ENCODE results near the gene UQCRC2. TPM values are rescaled to one million over a fixed set of nuclear protein-coding genes. Genes with fewer than 3 reads are reported as not detected.

Gene UQCRC2
- total RNA-seq, 1 experiment from 2014 or later = 249 TPM

- TF ChIP-seq ZBTB33 (IDR thresholded peaks at IDR 0.05; ENCODE audit: extremely low read depth, insufficient replicate concordance, low read length) (no peak), POLR2AphosphoS5 (IDR thresholded peaks at IDR 0.05; ENCODE audit: low read depth, low read length) (no peak), SP1 (IDR thresholded peaks at IDR 0.05; ENCODE audit: low read depth) (no peak), SIN3A (IDR thresholded peaks at IDR 0.05; ENCODE audit: low read depth) (no peak), EZH2 (IDR thresholded peaks at IDR 0.05) (no peak), POLR2A (IDR thresholded peaks at IDR 0.05; ENCODE audit: borderline replicate concordance, extremely low read depth, insufficient read depth, insufficient read length) (no peak), CEBPB (IDR thresholded peaks at IDR 0.05; ENCODE audit: low read depth) (no peak)
- no TSS peak for BruUV-seq (replicated peaks)
- no peaks in the 10 kb centered on the region for H3K9me2 ChIP-seq (ENCODE audit: insufficient read depth)
- H3K36me3 ChIP-seq (ENCODE audit: control insufficient read depth in 1 of 2, insufficient read depth in 2 of 2, low read length in 2 of 2) = no peaks in the 10 kb centered on the region
- H3K4me1 ChIP-seq (ENCODE audit: control insufficient read depth in 1 of 2, insufficient read depth in 2 of 2, low read length in 2 of 2) = peaks cover 7 to 10% of the 10 kb centered on the region in 2 experiments
- H3K27ac ChIP-seq (ENCODE audit: low read depth, low read length) = no peak overlapping the region
- peaks cover 4% of the 10 kb centered on the region; the same call in 1 of the 2 replicates for H4K20me1 ChIP-seq (ENCODE audit: insufficient read depth)
- DNase-seq (ENCODE audit: low read depth, low spot score) = no peak
- no peak overlapping the region for H2AFZ ChIP-seq (ENCODE audit: low read depth, low read length, poor library complexity, severe bottlenecking)
- intact Hi-C loops (cut with micrococcal nuclease) = no loop called here
- ChIA-PET RAD21 (ENCODE audit: low non-redundant PET in 1 of 2, low total read pairs in 2 of 2, uncharacterized antibody in 2 of 2, unreplicated experiment in 2 of 2) (no interaction called here), POLR2A (no interaction called here), CTCF (no interaction called here)
- H3K4me3 ChIP-seq (replicated peaks in 1 of 2; ENCODE audit: low read depth in 1 of 2, low read length in 2 of 2) = no peak overlapping the region
- no peak for ATAC-seq
- no peak overlapping the region for H3K9ac ChIP-seq (ENCODE audit: low read length)
- peaks cover 10% of the 10 kb centered on the region for H3K79me2 ChIP-seq (ENCODE audit: insufficient read depth, low read length)
- H3K9me3 ChIP-seq (ENCODE audit: control insufficient read depth in 1 of 2, insufficient read depth in 1 of 2, low read depth in 1 of 2, low read length in 2 of 2) = no peaks in the 10 kb centered on the region
- no peaks in the 10 kb centered on the region for H3K27me3 ChIP-seq (ENCODE audit: insufficient read depth, low read length)
- H3K4me2 ChIP-seq (ENCODE audit: low read length) = no peak overlapping the region
Measured at GRCh38 chr16:21946889-21947635, 6.1 kb upstream of the UQCRC2 start.
